DMS 273 (cell line): Measurements from ENCODE around the gene STT3B.
A peak's percentile ranks its signal among the peaks of the same experiment; 100 is the strongest.

Source experiments
- DNase-seq: peaks from one replicate; lab custom pipeline; 2025; ENCODE audit not compliant: unreplicated experiment; lab: John Stamatoyannopoulos, UW

STT3B gene

DNA sequence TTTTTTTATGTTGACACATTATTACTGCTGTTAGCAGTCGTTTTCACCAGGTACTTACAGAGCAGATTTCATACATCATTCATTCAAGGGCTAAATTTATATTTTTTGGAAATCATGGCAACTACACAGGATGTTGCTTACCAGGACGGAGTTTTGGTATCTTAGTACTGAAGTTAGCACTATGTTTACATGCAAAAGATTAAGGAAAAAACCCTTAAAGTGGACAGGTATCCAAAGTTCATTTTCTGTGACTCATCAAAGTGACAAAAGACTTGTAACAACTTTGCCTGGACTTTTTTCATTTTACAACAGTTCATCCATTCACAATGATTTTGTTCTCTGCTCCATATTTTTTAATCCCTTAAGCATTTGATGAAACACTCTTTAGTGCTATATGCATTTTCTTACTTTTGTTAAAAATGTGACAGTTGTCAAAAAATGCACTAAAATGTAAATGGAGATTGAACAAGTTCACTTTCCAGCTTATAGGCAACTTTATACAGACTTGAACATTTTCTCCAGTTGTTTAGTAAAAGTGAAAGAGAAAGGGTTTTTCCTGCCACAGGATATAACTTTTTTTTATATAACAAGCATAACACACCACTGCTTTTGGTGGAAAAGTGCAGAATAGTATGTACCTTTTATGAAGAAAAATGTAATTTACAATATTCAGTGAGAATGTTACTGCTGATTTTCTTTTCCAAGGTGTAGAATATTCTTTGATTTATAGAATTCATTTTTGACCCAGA, 104.1 kb downstream of the STT3B start:
- no peak for DNase-seq

DNA sequence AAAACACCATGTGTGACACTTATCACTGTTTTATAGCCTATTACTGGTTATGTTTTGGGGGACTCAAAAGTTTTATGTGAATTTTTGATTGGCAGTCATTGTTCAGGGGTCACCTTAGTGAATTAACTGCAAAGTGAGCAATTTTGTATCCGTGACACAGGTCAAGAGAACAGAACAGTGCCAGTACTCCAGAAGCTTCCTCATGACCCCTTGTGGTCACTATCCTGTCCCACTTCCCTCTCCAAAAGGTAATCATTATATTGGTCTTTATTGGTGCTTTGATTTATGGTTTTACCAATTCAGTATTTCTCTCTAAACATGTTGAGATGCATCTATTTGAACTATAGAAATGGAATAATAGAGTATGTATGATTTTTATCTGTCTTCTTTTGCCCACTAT, 107.1 kb downstream of the STT3B start:
- DNase-seq, result no peak

DNA sequence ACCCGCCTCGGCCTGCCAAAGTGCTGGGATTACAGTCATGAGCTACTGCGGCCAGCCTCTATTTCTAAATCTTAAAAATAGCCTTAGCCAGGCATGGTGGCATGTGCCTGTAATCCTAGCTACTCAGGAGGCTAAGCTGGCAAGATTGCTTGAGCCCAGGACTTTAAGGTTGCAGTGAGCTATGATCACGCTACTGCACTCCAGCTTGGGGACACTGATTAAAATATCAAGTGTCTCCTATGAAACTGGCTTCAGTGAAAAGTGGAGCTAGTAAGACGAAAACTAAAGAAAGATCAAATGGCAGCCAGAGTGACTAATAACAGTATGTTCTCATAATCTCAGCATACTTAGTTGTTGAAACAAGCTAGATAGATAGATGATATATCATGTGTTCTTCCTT, 112.5 kb downstream of the STT3B start:
- DNase-seq, result no peak

DNA sequence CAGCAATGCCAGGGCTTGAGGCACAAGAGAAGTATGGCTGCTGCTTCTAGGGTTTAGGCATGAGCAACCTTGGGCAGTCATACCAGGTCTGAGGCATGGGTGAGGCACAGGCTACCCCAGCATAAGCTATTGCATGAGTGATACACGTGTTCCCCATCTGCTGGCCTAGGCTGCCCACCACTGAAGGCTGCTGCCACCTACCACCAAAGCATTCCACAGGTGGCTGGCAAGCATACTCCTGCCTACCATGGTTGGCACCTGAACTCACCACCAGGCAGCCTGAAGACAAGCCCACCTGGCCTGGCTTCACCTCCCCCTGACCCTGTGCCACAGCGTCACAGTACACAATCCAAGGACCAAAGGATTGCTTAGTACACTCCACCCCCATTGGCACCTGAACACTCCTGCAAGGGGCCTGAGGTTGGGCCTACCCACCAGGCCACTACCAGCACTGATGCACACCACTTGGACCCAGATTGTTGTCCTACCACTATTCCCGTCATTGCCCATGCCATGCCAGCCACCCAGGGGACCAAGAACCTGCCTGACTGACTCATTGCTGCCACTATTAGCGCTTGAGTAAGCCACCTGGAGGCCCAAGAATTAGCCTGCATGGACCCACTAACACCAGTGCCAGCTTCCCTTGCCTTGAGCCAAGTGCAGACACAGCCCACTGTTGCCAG, 115.7 kb downstream of the STT3B start:
- no peak for DNase-seq

DNA sequence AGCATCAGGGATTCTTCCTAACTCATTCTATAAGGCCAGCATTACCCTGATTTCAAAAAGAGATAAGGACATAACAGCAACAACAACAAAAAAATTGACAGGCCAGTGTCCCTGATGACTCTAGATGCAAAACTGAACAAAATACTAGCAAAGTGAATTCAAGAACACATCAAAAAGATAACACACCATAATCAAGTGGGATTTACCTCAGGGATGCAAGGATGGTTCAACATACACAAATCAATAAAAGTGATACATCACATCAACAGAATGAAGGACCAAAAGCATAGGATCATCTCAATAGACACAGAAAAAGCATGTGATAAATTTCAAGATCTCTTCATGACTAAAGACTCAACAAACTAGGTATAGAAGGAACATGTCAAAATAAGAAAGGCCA, 119.6 kb downstream of the STT3B start:
- DNase-seq, result no peak

DNA sequence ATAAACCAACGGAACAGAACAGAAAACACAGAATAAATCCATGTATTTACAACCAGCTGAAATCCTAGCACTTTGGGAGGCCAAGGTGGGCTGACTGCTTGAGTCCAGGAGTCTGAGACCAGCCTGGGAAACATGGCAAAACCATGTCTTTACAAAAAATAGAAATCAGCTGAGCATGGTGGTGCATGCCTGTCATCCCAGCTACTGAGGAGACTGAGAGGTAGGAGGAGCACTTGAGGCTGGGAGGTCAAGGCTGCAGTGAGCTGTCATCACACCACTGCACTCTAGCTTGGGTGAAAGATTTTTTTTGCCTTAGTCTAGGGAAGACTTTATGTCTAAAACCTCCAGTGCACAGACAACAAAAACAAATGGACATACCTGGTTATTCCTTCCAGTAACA, 120.7 kb downstream of the STT3B start:
- no peak for DNase-seq

DNA sequence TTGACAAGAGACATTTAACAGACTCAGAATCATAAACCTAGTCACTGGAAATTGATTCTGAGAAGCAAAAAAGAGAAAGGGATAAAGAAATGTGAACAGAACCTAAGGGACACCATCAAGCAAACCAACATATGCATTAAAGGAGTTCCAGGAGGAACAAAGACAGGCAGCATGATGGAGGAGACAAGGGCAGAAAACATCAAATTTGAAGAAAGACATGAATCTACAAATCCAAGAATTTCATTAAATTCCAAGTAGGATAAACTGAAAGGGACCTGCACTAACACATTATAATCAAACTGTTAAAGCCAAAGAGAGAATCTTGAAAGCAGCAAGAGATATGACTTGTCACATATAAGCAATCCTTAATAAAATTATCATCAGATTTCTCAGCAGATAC, 122.3 kb downstream of the STT3B start:
- no peak for DNase-seq

DNA sequence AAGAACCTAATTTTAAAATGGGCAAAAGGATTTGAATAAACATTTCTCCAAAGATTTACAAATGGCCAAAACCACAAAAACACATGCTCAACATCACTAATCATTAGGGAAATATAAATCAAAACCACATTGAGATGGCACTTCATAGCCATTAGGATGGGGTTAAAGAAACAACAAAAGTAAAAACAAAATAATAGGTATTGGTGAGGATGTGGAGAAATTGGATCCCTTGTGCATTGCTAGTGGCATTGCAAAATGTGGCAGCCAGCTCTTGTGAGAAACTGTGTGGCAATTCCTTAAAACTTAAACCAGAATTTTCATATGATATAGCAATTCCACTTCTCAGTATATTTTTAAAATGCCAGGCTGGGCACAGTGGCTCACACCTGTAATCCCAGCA, 126.5 kb downstream of the STT3B start:
- DNase-seq, result no peak

DNA sequence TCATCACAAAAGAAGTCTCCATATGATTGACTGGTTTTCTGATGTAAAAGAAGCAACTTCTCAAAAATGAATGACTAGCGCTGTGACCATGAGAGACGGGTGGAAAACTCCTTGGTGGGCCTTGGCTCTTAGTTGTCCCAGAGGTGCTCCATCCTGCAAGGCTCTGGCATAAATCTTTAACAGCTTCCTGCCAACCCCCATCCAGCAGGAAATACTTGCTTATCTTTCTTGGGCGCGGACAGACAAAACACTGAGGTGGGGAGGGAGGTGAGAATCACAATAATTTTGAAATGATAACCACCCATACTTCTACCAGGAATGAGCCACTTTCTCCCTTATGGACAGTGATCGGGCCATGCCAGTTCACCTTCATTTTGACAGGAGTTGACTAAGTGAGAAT, 128.6 kb downstream of the STT3B start:
- DNase-seq, result no peak

DNA sequence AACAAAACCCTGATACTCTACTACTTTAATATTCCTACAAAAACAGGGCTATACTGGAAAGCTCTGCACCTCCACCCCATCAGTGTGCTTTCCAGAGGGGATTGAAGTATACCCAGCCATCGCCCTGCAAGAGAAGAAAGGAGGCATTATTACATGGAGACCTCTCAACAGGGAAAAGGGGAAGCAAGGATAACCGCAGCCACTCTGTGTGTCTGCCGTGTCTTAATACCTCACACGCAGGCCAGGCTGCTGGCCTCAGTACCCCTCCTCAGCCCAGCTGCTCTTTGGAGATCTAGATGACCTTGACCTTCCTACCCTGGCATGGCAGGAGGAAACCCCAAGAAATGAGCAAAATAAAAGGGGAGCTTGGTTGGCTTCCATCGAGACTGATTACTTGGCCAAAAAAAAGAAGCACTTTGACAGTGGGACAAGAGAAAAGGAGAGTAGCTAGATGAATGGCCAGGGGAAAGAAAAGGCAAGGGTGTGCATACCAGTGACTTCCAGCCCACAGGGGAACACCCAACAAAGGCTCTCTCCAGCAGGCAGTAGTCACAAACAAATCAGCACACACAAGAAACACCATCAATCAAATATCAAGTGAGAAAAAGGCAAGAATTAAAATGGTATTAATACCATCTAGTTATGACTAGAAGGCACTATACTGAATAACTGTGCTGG, 129.4 kb downstream of the STT3B start:
- no peak for DNase-seq

DNA sequence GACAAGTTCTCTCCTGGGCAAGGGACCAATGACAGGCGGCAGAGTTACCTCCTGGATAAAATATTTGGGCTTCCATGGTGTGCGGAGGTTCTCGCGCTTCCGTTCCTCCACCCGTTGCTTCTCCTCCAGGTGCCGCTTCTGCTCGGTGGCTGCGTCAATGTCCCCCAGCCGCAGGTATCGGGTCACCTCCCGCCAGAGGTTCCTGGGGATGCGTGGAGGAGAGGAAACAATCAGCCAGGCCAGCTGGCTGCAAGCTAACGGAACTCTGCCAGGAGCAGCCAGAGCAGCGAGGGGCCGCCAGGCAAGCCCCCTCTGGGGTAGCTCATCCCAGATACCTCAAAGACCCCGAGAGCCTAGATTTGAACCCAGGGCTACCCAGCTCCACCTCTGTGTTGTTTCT, 131.3 kb downstream of the STT3B start:
- DNase-seq, result no peak

DNA sequence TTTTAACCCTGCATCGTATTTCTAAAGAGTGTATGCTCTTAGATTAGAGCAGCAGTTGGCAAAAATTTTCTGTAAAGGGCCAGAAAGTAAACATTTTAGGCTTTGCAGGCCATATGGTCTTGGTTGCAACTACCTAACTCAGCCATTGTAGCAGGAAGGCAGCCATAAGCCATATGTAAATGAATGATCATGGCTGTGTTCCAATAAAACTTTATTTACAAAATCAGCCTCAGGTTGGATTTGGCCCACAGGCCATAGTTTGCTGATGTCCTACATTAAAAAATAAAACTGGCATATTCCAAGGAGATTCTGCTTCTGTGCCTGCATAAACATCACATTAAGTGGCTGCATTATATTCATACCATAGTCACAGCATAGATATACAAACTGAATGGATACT, 134.9 kb downstream of the STT3B start:
- DNase-seq, result peak; percentile 2

DNA sequence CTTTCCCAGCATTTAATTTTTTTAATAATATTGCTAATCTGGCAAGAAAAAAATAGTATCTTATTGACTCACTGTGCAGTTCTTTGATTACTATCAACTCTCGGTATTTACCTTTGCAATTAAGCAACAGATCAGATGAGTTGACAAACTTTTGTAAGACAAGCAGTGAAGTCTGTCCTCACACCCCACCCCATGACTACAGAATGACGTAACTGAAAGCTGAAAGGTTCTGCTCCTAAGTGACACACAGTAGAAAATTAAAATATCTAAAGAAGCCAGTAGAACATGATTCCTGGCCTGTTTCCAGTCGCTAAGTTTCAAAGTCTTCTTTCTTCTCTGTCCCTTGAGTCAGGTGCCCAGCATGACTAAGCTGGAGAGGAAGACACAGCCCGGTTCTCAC, 135.5 kb downstream of the STT3B start:
- DNase-seq, result no peak

DNA sequence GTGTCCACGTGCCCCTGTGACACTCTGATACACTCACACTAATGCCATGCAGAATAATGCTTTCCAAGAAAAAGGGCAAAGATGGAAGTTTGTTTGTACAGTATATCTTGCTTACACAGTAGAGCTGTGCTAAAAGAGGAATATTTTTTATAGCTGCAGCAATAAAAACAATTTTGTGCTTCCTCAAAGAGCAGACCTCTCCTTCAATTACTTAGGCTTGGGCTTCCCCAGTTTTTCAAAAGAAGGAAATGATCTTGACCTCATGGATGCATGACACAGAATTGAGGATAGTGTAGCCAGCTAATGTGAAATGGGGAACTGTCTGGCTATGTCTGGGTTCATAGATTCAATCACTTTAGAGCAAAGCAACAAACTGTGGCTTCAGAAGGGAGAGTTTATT, 137.4 kb downstream of the STT3B start:
- no peak for DNase-seq

DNA sequence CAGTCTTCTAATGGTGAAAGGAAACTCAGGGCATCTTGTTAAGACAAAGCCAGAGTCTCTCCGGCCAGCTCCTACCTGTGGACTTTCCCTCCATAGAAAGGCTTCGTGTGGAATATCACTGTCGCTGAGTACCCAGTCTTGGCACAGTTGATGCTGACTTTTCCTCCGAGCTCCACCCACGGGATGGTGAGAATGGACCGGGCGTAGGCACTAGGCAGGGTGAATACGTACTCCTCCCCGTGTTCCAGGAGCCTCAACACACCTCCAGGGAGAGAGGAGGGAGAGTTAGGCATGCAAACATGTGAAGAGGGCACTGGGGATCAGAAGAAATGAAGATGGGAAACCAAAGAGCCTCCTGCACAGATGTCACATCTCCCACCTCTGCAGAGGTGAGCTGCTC, 138.0 kb downstream of the STT3B start:
- DNase-seq, result no peak

DNA sequence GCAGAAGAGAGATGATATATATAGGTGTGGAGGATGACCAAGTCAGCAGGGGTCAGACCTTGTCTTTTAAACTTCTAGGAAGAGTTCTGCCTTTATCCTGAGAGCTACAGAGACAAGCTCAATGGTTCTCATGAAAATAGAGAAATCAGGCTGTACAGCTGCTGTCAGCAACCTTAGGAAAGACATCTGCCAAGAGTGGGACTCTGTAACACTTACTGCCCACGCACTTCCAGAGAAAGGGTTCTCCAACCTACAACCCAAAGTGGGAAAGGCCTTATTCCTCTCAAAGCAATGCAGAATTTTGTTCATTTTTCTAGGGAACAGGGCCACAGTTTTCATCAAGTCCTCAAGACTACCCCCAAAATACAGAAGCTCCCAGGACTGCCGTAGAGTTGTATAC, 138.7 kb downstream of the STT3B start:
- DNase-seq, result no peak

DNA sequence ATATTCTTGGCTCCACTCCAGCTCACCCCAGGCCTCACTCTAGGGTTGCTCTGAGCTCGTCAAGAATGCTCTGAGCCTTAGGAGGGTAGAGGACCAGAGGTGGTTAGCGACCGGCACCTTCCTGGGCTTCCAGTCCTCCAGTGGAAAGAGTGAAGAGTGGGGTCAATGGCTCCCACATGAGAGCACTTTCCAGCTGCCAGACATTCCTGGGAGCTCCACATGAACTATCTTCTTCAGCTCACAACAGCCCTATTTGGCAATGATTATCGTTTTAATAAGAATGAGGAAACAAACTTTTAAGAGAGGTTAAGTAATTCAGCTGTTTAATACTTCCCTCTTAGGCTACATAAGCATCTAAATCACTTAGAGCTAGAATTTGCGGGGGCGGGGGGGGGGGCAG, 139.3 kb downstream of the STT3B start:
- DNase-seq, result peak; percentile 1

DNA sequence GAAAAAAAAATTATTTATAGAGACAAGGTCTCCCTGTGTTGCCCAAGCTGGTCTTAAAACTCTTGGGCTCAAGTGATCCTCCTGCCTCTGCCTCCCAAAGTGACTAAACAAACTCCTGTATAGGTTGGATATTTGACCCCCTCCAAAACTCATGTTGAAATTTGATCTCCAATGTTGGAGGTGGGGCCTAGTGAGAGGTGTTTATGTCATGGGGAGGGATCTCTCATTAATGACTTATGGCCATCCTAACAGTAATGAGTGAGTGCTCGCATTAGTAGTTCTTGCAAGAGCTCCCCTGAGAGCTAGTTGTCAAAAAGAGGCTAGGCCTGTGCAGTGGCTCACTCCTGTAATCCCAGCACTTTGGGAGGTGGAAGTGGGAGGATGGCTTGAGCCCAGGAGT, 141.2 kb downstream of the STT3B start:
- DNase-seq, result no peak

DNA sequence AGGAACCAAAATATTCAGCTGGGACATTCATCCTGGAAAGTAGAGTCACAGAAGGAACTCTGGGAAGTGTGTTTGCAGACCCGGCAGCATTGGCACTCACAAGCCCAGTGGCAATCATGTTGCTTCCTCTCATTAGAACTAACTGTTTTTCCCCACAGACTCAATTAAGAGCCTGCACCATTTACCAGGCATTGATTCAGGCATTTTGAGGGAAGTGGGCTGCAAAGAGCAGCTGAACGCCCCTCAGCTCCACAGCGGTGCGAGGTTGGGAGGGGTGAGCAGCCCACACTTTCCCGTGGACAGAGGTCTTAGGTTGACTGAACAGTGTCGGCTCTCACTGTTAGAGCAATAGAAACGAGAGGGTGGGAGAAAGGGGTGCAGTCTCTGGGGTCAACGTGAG, 143.8 kb downstream of the STT3B start:
- no peak for DNase-seq

DNA sequence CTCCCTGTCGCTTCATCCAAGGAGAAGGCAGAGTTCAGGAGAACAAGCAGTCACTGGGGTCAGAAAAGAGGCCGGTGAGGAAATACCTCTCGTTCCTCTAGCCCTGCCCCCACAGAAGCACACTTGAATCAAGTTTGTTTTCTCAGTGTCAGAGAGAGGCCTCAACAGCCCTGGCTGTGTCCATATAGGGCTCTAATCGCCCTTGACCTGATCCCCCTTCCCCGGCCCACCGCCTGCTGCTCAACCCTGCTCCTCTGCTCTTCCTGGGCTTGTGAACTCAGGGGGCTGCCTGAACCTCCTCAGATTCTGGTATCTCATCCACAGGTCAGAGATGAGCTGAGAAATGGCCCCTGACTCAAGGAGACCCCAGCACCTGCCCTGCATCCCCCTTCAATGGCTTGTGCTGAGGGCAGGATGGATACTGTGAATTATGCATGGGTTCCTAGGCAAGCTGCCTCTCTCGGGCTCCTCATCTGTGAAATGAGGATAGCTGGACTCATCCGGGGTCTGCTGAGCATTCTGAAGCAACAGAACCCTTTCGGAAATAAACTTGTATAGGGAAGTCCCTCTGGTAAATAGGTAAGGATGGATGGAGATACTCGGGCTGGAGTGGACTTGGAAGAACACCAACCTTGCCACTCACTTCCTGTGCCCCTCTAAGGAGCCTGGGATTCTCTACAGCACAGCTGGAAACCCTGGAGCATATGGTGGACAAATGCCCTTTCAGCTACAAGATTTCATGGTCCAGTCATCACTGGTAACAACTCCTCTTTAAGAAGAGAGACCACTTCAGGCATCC, 147.5 kb downstream of the STT3B start:
- DNase-seq, result no peak
